Fibroblast of pulmonary artery (primary cell): ENCODE data around the gene SIVA1.
A peak's percentile ranks its signal among the peaks of the same experiment; 100 is the strongest.

Experiments used
- DNase-seq: peaks from one replicate; pipeline ENCODE4 v3.0.0-alpha.2; 2010; ENCODE audit warnings: low read depth
- H3K4me3 ChIP-seq: replicated peaks from 2 replicates; pipeline ENCODE4 v1.5.1; 2011; ENCODE audit warnings: low read depth, mild to moderate bottlenecking, control low read depth, low read length, moderate library complexity
- TF ChIP-seq, protein P1 (sequence below): IDR thresholded peaks from 2 replicates; pipeline ENCODE4 v1.5.1; 2011; ENCODE audit warnings: mild to moderate bottlenecking, control low read depth, low read length, inconsistent platforms; ENCODE audit errors: missing control alignments

Gene SIVA1

GRCh38 chr14:104707608-104708595 lies 45.0 kb upstream of the SIVA1 start:
- H3K4me3 ChIP-seq = no peak overlapping the region
- no peak for DNase-seq
- TF ChIP-seq, protein P1, sequence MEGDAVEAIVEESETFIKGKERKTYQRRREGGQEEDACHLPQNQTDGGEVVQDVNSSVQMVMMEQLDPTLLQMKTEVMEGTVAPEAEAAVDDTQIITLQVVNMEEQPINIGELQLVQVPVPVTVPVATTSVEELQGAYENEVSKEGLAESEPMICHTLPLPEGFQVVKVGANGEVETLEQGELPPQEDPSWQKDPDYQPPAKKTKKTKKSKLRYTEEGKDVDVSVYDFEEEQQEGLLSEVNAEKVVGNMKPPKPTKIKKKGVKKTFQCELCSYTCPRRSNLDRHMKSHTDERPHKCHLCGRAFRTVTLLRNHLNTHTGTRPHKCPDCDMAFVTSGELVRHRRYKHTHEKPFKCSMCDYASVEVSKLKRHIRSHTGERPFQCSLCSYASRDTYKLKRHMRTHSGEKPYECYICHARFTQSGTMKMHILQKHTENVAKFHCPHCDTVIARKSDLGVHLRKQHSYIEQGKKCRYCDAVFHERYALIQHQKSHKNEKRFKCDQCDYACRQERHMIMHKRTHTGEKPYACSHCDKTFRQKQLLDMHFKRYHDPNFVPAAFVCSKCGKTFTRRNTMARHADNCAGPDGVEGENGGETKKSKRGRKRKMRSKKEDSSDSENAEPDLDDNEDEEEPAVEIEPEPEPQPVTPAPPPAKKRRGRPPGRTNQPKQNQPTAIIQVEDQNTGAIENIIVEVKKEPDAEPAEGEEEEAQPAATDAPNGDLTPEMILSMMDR = no peak

DNA sequence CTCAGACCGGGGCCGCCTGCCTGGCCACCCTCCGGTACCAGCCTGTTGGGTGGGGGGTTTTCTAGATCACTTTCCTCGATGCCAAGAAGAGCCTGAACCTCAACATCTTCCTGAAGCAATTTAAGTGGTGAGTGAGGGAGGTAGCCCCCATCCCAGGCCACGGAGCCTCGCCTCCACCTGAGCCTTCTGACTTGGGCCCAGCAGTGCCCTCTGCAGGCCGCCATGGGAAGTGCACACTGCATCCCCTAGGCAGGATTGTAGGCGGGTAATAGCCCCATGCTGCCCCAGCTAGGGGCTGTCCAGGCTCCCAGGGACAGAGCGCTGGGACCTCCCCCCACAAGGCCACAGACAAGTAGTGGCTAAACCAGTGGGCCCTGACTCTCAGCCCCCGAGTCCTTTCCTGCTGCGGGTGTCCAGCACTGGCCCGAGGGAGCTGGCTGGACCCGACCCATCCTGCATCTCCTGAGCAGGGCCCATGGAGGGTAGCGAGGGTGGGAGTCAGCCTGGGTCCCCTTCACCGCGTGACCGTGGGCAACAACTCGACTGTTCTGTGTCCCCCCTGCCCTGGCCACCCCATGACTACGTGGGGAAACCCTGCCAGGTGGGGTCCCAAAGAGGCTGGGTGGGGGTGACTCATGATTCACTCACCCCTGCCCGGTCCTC lies 44.2 kb upstream of the SIVA1 start:
- no peak overlapping the region for H3K4me3 ChIP-seq
- TF ChIP-seq, protein P1 = peak; percentile 93
- DNase-seq = peak; percentile 65

DNA sequence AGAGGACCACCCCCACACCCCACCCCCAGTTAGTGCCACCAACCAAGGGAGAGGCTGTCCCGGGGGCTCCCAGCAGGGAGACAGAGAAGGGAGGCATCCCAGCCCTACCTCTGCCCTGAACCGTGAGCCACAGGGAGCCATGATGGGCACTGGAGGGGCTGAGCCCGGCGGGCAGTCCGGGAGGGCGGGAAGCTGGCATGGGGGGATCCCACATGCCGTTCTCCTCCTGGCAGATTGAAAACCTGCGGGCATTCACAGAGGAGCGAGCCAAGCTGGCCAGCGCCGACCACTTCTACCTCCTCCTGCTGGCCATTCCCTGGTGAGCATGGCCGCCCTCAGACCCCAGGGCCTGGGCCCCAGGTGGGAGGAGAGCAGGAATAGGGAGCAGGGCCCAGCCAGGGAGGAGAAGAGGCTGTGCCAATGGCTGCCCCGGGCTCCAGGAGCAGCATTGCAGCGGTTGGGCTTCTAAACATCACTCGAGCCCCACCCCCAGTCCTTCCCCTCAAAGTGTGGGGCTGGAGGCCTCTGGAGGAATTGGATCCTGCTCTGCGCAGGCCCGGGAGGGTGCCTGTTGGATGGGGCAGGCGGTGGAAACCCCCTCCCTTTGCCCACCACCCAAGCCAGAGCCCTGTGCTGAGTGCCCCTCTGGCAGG lies 43.4 kb upstream of the SIVA1 start:
- TF ChIP-seq, protein P1 = no peak
- DNase-seq = no peak
- H3K4me3 ChIP-seq = no peak overlapping the region

DNA sequence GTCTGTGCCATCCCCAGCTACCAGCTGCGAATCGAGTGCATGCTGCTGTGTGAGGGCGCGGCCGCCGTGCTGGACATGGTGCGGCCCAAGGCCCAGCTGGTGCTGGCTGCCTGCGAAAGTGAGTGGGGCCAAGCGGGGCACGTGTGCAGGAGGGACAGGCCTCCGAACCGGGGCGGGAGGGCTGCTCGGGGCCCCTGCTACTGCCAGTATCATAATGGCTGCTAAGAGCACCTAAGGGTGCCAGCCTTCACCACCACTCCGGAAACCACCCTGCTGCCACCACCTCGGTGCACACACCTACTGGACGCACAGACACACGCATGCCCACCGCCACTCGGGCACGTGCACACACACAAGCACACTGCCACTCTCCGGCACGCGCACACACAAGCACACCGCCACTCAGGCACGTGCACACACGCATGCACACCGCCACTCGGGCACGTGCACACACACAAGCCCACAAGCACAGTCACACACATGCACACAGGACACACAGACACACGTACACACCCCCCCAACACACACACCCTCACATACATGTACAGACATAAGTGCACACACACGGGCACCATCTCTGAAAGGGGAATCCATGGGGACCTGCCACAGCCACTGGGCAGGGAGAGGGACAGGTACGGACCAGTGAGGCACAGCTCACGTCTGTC lies 42.7 kb upstream of the SIVA1 start:
- TF ChIP-seq, protein P1 = no peak
- H3K4me3 ChIP-seq = no peak overlapping the region

GRCh38 chr14:104712881-104713734 lies 39.8 kb upstream of the SIVA1 start:
- no peak for DNase-seq
- TF ChIP-seq, protein P1 = no peak
- H3K4me3 ChIP-seq = no peak overlapping the region

More for the DNA sequence above, 42.7 kb upstream of the SIVA1 start:
- DNase-seq = no peak

- H3K4me3 ChIP-seq = no peak overlapping the region
Observed at GRCh38 chr14:104714066-104714465, 38.9 kb upstream of the SIVA1 start.

More at GRCh38 chr14:104714066-104714465, 38.9 kb upstream of the SIVA1 start:
- TF ChIP-seq, protein P1 = no peak
- DNase-seq = no peak
